A549 (cell line): Measurements from ENCODE around the gene ACAD10.

Experiments used
- EP300 ChIP-seq, 2 experiments: fragments of >200 bp; sonication (Bioruptor Twin); formaldehyde crosslinking; IDR thresholded peaks; 2 replicates in 1 of 2; 3 replicates in 1 of 2; pipeline ENCODE4 v1.6.1; 2016 to 2017
- HOXB13 ChIP-seq: fragments of 250-450 bp; sonication (Bioruptor Pico); IDR thresholded peaks from 2 replicates; pipeline ENCODE4 v1.5.0; 2020; ENCODE audit warnings: low read depth, mild to moderate bottlenecking, moderate library complexity
- KDM1A ChIP-seq: fragments of 200-600 bp; sonication (generic); IDR thresholded peaks from 2 replicates; pipeline ENCODE4 v1.6.1; 2016; ENCODE audit warnings: low read depth, mild to moderate bottlenecking
- MAZ ChIP-seq: fragments of 150-350 bp; IDR thresholded peaks from 2 replicates; pipeline ENCODE4 v1.6.1; 2014; ENCODE audit warnings: antibody characterized with exemption, low read depth, low read length, borderline replicate concordance
- POLR2A ChIP-seq: IDR thresholded peaks from 2 replicates; pipeline ENCODE4 v1.6.1; 2012; ENCODE audit warnings: mild to moderate bottlenecking, low read length
- RAD21 ChIP-seq, 2 experiments: fragments of >200 bp in 1 of 2; sonication (Bioruptor Twin) in 1 of 2; formaldehyde crosslinking in 1 of 2; IDR thresholded peaks in 1 of 2; conservative IDR thresholded peaks in 1 of 2; 2 replicates in 1 of 2; 3 replicates in 1 of 2; pipeline ENCODE4 v1.6.1; 2012 to 2018; ENCODE audit warnings: inconsistent platforms in 1 of 2
- SMC3 ChIP-seq: fragments of >200 bp; sonication (Bioruptor Twin); formaldehyde crosslinking; IDR thresholded peaks from 3 replicates; pipeline ENCODE4 v1.6.1; 2018; ENCODE audit warnings: inconsistent platforms
- ZC3H11A ChIP-seq: fragments of 450-650 bp; IDR thresholded peaks from 2 replicates; pipeline ENCODE4 v1.6.1; 2014; ENCODE audit warnings: antibody characterized with exemption, mild to moderate bottlenecking
- TF ChIP-seq, protein P1 (sequence below): fragments of >200 bp; sonication (Bioruptor Twin); formaldehyde crosslinking; IDR thresholded peaks from 3 replicates; pipeline ENCODE4 v1.5.1; 2016
- TF ChIP-seq, protein P2 (sequence below): IDR thresholded peaks from 2 replicates; pipeline ENCODE4 v1.6.1; 2012
- TF ChIP-seq, protein P3 (sequence below): fragments of 200-600 bp; sonication (generic); IDR thresholded peaks from 2 replicates; pipeline ENCODE4 v1.6.1; 2016; ENCODE audit warnings: antibody characterized with exemption, mild to moderate bottlenecking, moderate library complexity
- TF ChIP-seq, protein P4 (sequence below): fragments of 450-650 bp; IDR thresholded peaks from 2 replicates; pipeline ENCODE4 v1.6.1; 2014; ENCODE audit warnings: antibody characterized with exemption
- TF ChIP-seq, protein P5 (sequence below): fragments of 250-450 bp; sonication (Bioruptor Pico); IDR thresholded peaks from 2 replicates; pipeline ENCODE4 v1.5.0; 2021; ENCODE audit warnings: mild to moderate bottlenecking, moderate library complexity, borderline replicate concordance

DNA sequence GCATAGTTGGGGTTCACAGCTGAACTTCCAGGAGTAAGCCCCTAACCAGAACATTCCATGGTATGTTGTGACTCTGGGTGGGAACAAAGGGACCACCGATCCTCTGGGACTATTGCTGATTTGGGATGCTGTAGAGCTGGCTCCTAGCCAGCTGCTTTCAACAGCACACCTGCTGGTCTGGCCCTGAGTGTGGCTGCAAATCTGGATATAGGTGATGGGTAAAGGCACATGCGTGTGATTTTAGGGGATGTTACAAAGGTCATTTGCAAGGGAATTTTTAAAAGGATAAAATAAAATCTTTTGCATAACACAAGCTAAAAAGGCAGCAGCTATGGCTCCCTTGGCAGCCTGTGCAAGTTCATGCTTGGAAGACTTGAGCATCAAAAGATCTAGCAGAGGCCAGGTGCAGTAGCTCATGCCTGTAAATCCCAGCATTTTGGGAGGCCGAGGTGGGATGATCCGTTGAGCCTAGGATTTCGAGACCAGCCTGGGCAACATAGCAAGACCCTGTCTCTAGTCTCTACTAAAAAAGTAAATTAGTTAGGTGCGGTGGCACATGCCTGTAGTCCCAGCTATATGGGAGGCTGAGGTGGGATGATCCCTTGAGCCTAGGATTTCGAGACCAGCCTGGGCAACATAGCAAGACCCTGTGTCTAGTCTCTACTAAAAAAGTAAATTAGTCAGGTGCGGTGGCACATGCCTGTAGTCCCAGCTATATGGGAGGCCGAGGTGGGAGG is 82.5 kb downstream of the ACAD10 start:
- TF ChIP-seq, protein P1, sequence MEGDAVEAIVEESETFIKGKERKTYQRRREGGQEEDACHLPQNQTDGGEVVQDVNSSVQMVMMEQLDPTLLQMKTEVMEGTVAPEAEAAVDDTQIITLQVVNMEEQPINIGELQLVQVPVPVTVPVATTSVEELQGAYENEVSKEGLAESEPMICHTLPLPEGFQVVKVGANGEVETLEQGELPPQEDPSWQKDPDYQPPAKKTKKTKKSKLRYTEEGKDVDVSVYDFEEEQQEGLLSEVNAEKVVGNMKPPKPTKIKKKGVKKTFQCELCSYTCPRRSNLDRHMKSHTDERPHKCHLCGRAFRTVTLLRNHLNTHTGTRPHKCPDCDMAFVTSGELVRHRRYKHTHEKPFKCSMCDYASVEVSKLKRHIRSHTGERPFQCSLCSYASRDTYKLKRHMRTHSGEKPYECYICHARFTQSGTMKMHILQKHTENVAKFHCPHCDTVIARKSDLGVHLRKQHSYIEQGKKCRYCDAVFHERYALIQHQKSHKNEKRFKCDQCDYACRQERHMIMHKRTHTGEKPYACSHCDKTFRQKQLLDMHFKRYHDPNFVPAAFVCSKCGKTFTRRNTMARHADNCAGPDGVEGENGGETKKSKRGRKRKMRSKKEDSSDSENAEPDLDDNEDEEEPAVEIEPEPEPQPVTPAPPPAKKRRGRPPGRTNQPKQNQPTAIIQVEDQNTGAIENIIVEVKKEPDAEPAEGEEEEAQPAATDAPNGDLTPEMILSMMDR: no peak
- TF ChIP-seq POLR2A (no peak), HOXB13 (no peak), SMC3 (no peak), EP300 (IDR thresholded peaks at IDR 0.05) (no peak), RAD21 (conservative IDR thresholded peaks at IDR 0.05 in 1 of 2, IDR thresholded peaks at IDR 0.05 in 1 of 2) (no peak), ZC3H11A (no peak), KDM1A (no peak), MAZ (no peak)
- TF ChIP-seq, protein P2, sequence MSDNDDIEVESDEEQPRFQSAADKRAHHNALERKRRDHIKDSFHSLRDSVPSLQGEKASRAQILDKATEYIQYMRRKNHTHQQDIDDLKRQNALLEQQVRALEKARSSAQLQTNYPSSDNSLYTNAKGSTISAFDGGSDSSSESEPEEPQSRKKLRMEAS: no peak
- TF ChIP-seq, protein P3, sequence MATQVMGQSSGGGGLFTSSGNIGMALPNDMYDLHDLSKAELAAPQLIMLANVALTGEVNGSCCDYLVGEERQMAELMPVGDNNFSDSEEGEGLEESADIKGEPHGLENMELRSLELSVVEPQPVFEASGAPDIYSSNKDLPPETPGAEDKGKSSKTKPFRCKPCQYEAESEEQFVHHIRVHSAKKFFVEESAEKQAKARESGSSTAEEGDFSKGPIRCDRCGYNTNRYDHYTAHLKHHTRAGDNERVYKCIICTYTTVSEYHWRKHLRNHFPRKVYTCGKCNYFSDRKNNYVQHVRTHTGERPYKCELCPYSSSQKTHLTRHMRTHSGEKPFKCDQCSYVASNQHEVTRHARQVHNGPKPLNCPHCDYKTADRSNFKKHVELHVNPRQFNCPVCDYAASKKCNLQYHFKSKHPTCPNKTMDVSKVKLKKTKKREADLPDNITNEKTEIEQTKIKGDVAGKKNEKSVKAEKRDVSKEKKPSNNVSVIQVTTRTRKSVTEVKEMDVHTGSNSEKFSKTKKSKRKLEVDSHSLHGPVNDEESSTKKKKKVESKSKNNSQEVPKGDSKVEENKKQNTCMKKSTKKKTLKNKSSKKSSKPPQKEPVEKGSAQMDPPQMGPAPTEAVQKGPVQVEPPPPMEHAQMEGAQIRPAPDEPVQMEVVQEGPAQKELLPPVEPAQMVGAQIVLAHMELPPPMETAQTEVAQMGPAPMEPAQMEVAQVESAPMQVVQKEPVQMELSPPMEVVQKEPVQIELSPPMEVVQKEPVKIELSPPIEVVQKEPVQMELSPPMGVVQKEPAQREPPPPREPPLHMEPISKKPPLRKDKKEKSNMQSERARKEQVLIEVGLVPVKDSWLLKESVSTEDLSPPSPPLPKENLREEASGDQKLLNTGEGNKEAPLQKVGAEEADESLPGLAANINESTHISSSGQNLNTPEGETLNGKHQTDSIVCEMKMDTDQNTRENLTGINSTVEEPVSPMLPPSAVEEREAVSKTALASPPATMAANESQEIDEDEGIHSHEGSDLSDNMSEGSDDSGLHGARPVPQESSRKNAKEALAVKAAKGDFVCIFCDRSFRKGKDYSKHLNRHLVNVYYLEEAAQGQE: no peak
- TF ChIP-seq, protein P4, sequence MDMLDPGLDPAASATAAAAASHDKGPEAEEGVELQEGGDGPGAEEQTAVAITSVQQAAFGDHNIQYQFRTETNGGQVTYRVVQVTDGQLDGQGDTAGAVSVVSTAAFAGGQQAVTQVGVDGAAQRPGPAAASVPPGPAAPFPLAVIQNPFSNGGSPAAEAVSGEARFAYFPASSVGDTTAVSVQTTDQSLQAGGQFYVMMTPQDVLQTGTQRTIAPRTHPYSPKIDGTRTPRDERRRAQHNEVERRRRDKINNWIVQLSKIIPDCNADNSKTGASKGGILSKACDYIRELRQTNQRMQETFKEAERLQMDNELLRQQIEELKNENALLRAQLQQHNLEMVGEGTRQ: no peak
- TF ChIP-seq, protein P5, sequence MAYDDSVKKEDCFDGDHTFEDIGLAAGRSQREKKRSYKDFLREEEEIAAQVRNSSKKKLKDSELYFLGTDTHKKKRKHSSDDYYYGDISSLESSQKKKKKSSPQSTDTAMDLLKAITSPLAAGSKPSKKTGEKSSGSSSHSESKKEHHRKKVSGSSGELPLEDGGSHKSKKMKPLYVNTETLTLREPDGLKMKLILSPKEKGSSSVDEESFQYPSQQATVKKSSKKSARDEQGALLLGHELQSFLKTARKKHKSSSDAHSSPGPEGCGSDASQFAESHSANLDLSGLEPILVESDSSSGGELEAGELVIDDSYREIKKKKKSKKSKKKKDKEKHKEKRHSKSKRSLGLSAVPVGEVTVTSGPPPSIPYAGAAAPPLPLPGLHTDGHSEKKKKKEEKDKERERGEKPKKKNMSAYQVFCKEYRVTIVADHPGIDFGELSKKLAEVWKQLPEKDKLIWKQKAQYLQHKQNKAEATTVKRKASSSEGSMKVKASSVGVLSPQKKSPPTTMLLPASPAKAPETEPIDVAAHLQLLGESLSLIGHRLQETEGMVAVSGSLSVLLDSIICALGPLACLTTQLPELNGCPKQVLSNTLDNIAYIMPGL (CRISPR knock-in tag): no peak
